IMR-90 (cell line): ENCODE data around the gene ARNT2.

Experiments
- BHLHE40 ChIP-seq: fragments of 150-350 bp; IDR thresholded peaks from 2 replicates; pipeline ENCODE4 v1.6.1; 2016; ENCODE audit warnings: mild to moderate bottlenecking, low read depth, low read length
- CEBPB ChIP-seq: IDR thresholded peaks from 2 replicates; pipeline ENCODE4 v1.6.1; 2012; ENCODE audit warnings: low read depth, low read length, improper control_type of control experiment
- CHD1 ChIP-seq: IDR thresholded peaks from 2 replicates; pipeline ENCODE4 v1.6.1; 2012; ENCODE audit warnings: low read depth, low read length, improper control_type of control experiment
- FOS ChIP-seq: fragments of 150-350 bp; IDR thresholded peaks from 2 replicates; pipeline ENCODE4 v1.6.1; 2016; ENCODE audit warnings: low read depth, low read length
- MAZ ChIP-seq: IDR thresholded peaks from 2 replicates; pipeline ENCODE4 v1.6.1; 2012; ENCODE audit warnings: low read depth, mild to moderate bottlenecking, low read length, improper control_type of control experiment, moderate library complexity, borderline replicate concordance
- MXI1 ChIP-seq: IDR thresholded peaks from 2 replicates; pipeline ENCODE4 v1.6.1; 2012; ENCODE audit warnings: low read depth, mild to moderate bottlenecking, low read length, moderate library complexity, borderline replicate concordance
- POLR2A ChIP-seq: IDR thresholded peaks from 2 replicates; pipeline ENCODE4 v1.6.1; 2012; ENCODE audit warnings: mild to moderate bottlenecking, low read depth, low read length
- RAD21 ChIP-seq: IDR thresholded peaks from 2 replicates; pipeline ENCODE4 v1.6.1; 2012; ENCODE audit warnings: low read length, improper control_type of control experiment
- RFX5 ChIP-seq: IDR thresholded peaks from 2 replicates; pipeline ENCODE4 v1.8.0; 2012; ENCODE audit warnings: low read depth, mild to moderate bottlenecking, low read length, moderate library complexity
- SMC3 ChIP-seq: fragments of 150-350 bp; IDR thresholded peaks from 2 replicates; pipeline ENCODE4 v1.6.1; 2016; ENCODE audit warnings: low read depth, mild to moderate bottlenecking, antibody characterized with exemption, low read length, moderate library complexity
- TF ChIP-seq, protein P1 (sequence below): conservative IDR thresholded peaks from 2 replicates; pipeline ENCODE4 v1.5.1; 2012; ENCODE audit warnings: mild to moderate bottlenecking, low read depth, low read length, improper control_type of control experiment

DNA sequence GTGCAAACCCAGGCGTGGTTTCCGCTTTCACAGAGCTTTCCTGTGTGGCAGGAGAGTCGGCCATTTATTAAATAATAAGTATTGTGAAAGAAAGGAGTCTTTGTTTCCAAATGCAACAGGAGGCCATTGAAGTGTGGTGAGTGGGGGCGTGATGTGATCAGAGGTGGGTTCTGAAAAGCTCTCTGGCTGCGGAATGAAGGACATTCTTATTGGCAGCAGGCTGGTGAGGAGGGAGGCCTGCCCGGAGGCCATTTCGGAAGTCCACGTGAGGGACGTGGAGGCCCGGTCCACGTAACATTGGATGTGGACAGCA lies 11.1 kb downstream of the ARNT2 start:
- TF ChIP-seq, protein P1, sequence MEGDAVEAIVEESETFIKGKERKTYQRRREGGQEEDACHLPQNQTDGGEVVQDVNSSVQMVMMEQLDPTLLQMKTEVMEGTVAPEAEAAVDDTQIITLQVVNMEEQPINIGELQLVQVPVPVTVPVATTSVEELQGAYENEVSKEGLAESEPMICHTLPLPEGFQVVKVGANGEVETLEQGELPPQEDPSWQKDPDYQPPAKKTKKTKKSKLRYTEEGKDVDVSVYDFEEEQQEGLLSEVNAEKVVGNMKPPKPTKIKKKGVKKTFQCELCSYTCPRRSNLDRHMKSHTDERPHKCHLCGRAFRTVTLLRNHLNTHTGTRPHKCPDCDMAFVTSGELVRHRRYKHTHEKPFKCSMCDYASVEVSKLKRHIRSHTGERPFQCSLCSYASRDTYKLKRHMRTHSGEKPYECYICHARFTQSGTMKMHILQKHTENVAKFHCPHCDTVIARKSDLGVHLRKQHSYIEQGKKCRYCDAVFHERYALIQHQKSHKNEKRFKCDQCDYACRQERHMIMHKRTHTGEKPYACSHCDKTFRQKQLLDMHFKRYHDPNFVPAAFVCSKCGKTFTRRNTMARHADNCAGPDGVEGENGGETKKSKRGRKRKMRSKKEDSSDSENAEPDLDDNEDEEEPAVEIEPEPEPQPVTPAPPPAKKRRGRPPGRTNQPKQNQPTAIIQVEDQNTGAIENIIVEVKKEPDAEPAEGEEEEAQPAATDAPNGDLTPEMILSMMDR: no peak
- TF ChIP-seq POLR2A: no peak
- no peak for TF ChIP-seq BHLHE40
- TF ChIP-seq RAD21: no peak
- no peak for TF ChIP-seq MXI1
- no peak for TF ChIP-seq FOS
- no peak for TF ChIP-seq CHD1
- TF ChIP-seq SMC3: no peak
- no peak for TF ChIP-seq RFX5
- no peak for TF ChIP-seq MAZ
- no peak for TF ChIP-seq CEBPB
